GM19043 (cell line): Measurements from ENCODE around the gene ZNF575.
A peak's percentile ranks its signal among the peaks of the same experiment; 100 is the strongest.
"Not testable (repeated sequence)": the region's sequence is repeated elsewhere in the genome, so short reads cannot be mapped to it uniquely, and the experiment has no call there.

Experiments
- ATAC-seq: cut with Tn5 transposase; IDR thresholded peaks from one replicate; pipeline ENCODE4 v1.9.1; 2021; ENCODE audit warnings: low read depth; ENCODE audit not compliant: unreplicated experiment

ZNF575 gene

DNA sequence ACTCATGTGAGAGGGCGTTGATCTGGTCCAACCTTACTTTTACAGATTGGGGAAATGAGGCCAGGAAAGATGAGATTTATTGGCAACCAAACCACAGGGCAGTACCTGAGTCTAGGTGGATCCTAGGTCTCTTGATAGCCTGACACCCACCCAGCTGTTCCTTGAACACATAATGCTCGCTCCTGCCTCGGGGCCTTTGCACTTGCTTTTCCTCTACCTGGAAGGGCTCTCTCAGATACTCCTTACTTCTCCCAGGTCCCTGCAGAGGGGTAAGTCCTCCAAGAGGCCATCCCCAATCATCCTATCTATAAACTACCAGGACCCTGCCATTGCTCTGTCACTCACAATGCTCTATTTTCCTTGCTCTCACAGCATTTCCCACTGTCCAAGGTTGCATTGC is 7.4 kb downstream of the ZNF575 start:
- ATAC-seq: no peak

GRCh38 chr19:43541920-43542650 is 9.1 kb downstream of the ZNF575 start:
- ATAC-seq: no peak

- no peak for ATAC-seq
These were observed 11.1 kb downstream of the ZNF575 start for GRCh38 chr19:43544077-43544476.

DNA sequence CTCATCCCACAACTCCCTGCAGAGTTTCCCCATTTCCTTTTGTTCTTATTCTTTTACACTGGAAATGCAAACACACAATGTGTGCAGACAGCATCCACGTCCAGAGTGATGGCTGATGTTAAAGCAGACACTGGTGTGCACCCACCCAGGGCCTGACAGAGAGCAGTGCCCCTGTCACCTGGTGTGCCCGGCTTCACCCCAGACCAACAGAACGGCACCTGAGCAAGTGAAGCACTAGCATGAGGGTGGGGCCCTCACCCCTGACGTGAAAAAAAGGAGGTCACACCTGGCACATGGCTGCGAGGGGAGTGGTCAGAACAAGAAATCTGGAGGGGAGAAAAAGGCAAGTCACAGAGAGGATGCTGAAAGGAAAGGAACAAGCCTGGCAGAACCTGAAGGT is 12.3 kb downstream of the ZNF575 start:
- no peak for ATAC-seq

- ATAC-seq: no peak
These were observed 13.0 kb downstream of the ZNF575 start for GRCh38 chr19:43545981-43546380.

DNA sequence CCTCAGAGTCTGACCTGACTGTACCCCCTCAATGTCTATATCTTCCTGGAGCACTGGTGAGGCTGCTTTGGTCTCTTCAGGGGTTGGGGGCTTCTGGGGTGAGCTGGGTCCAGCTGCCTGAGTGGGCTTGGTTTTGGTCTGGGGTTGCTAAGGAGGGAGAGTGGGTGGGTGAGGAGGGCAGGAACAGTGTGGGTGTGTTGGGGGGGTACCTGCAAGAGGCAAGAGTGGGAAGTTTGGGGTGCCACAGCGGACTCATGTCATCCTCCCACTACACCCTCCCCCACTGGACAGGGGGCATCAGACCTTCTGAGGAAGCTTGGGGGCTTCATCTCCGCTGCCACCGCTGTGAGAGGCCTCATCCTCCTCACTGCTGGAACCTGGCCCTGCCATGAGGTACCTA is 13.6 kb downstream of the ZNF575 start:
- no peak for ATAC-seq

GRCh38 chr19:43547926-43548325 is 14.9 kb downstream of the ZNF575 start:
- ATAC-seq: not testable (repeated sequence)

GRCh38 chr19:43548706-43549105 is 15.7 kb downstream of the ZNF575 start:
- ATAC-seq: no peak

GRCh38 chr19:43551399-43552197 is 18.6 kb downstream of the ZNF575 start:
- ATAC-seq: no peak

- ATAC-seq: no peak
These were observed 19.1 kb downstream of the ZNF575 start for GRCh38 chr19:43552198-43552450.

GRCh38 chr19:43552616-43553015 is 19.6 kb downstream of the ZNF575 start:
- ATAC-seq: no peak

DNA sequence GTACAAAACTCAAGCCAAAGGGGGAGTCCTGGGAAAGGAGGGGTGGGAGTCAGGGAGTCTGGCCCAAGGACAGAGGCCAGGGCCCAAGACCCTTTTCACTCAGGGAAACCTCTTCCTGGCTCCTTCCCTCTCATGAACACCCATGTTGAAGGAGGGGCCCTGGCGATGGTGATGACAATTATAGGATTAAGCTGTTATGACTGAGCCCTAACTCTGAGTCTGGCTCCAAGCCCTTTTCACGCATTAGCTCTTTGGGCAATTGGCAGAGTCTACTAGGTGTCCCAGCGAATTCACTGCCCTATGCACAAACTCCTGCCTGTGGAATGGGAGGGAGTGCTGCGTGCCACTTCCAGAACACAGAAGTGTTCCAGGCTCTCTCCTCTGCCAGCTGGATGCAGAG is 20.7 kb downstream of the ZNF575 start:
- ATAC-seq: no peak

DNA sequence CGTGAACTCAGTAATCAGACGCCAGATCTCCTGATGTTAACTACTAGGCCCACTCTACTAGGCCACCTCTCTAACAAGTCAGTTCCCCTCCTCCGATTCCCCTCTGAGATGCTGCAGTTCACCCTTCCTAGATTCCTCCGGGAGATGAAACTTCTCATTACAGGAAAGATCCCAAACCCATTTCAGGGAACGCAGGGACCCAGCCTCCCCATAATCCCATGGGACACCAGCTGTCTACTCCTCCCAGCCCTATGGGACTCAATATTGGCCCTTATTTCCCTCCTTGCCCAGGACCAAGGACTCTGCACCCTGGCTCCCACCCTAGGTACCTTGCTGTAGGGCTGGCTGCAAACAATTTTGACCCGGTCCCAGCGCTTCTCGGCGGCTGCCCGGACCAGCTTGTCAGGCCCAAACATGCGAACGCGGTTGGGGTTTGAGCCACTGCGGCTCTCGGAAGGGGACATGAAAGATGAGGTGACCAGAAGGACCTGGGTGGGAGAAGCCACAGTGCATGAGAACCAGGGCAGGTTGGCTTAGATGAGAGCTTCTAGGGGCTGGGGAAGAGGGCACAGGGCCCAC is 21.4 kb downstream of the ZNF575 start:
- ATAC-seq: no peak

- ATAC-seq: no peak
These were observed 22.3 kb downstream of the ZNF575 start for GRCh38 chr19:43555185-43555770.

GRCh38 chr19:43560687-43561086 is 27.7 kb downstream of the ZNF575 start:
- no peak for ATAC-seq

DNA sequence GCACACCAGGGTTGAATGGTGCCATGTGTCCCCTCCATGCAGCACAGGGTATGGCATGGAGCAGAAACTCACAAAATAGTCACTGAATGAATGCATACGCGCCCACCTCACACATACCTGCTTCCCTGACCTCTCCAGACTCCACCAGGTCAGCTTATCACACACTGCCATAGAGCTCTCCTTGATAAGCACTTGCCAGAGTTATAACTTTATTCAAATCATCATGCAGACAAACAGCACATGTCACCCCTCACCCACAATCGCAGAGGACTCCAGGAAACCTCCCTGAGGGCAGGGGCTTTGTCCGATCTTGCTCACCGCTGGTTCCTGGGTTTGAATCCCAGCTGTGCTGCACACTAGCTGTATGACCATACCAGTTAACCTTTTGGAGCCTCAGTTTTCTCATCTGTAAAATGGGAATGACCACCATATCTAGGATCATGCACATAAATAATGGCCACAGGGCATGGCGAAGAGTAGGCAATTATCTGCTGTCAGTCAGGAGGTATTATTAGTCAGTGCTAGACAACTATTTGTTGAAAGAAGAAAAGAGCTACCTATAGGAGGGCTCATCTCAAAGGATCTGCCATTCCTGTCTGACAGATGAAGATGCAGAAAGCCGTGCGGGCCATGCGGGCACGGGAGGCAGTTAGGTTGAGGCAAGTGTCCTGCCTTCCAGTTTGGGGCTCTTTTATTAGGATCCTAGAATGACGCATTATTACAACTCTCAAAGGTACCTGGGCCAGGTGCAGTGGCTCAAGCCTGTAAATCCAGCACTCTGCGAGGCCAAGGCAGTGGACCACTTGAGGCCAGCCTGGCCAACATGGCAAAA is 28.4 kb downstream of the ZNF575 start:
- no peak for ATAC-seq

GRCh38 chr19:43562226-43562697 is 29.3 kb downstream of the ZNF575 start:
- no peak for ATAC-seq

DNA sequence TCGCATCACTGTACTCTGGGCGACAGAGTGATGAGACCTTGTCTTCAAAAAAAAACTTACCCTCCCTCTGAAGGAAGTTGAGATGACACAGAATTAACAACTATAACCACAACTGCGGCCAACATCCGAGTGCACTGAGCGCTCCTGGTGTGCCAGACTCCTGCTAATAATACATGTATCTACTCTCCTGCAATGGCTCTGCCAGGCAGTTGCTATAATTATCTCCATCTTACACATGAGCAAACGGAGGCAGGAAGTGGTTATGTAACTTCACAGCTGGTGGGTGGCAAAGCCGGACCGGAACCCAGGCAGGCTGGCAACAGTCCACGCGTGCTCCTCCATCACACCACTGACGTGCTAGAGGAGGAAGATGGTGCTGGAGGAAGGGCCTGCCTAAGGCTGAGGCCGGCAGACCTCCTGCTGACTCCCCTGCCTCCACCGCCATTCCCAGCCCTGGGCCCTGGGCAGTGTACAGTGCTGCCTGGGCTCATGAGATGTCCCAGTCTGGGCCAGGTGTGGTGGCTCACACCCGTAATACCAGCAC is 29.8 kb downstream of the ZNF575 start:
- ATAC-seq: peak; percentile 57

- ATAC-seq: no peak
These were observed 30.9 kb downstream of the ZNF575 start for GRCh38 chr19:43563816-43564457.

- no peak for ATAC-seq
These were observed 31.8 kb downstream of the ZNF575 start for GRCh38 chr19:43564800-43565199.
